Measurements from ENCODE around the gene RAMP3.
"Not testable (repeated sequence)": the region's sequence is repeated elsewhere in the genome, so short reads cannot be mapped to it uniquely, and the experiment has no call there.

RAMP3 gene

GRCh38 chr7:45157653-45158401, at the start of gene RAMP3:
RAMP3 (plus strand) TSS chr7:45157791; CDS start chr7:45157829, 38 bp downstream.
- DNase-seq (ENCODE audit: low read depth) = no peak

GRCh38 chr7:45108863-45109262, 48.7 kb upstream of the RAMP3 start:
- DNase-seq (ENCODE audit: low read depth) = no peak
- no peak overlapping the region for H3K4me3 ChIP-seq (ENCODE audit: low read depth, low read length)

More at GRCh38 chr7:45157653-45158401, at the start of gene RAMP3:
- no peak within 1 kb of the TSS for H3K4me3 ChIP-seq (ENCODE audit: low read depth, low read length)

GRCh38 chr7:45111298-45112223, 46.0 kb upstream of the RAMP3 start, which contains the start of gene TBRG4:
TBRG4 (minus strand) TSS chr7:45111697; CDS start chr7:45109237, 2,460 bp downstream.
- peak within 1 kb of the TSS; percentile 88 for H3K4me3 ChIP-seq (ENCODE audit: low read depth, low read length)

GRCh38 chr7:45112648-45113047, 44.9 kb upstream of the RAMP3 start:
- H3K4me3 ChIP-seq (ENCODE audit: low read depth, low read length) = no peak overlapping the region
- no peak for DNase-seq (ENCODE audit: low read depth)

More at GRCh38 chr7:45111298-45112223, 46.0 kb upstream of the RAMP3 start, which contains the start of gene TBRG4:
- DNase-seq (ENCODE audit: low read depth) = peak; percentile 63

- not testable (repeated sequence) for H3K4me3 ChIP-seq (ENCODE audit: low read depth, low read length); DNase-seq (ENCODE audit: low read depth)
Observed at GRCh38 chr7:45114257-45114656, 43.3 kb upstream of the RAMP3 start.

GRCh38 chr7:45114926-45115325, 42.7 kb upstream of the RAMP3 start:
- DNase-seq (ENCODE audit: low read depth) = no peak
- no peak overlapping the region for H3K4me3 ChIP-seq (ENCODE audit: low read depth, low read length)

GRCh38 chr7:45116048-45116447, 41.5 kb upstream of the RAMP3 start:
- H3K4me3 ChIP-seq (ENCODE audit: low read depth, low read length) = no peak overlapping the region
- no peak for DNase-seq (ENCODE audit: low read depth)

GRCh38 chr7:45117582-45117981, 40.0 kb upstream of the RAMP3 start:
- no peak overlapping the region for H3K4me3 ChIP-seq (ENCODE audit: low read depth, low read length)
- DNase-seq (ENCODE audit: low read depth) = no peak

- DNase-seq (ENCODE audit: low read depth) = no peak
Observed at GRCh38 chr7:45118292-45118691, 39.3 kb upstream of the RAMP3 start.

GRCh38 chr7:45118889-45119331, 38.7 kb upstream of the RAMP3 start:
- no peak overlapping the region for H3K4me3 ChIP-seq (ENCODE audit: low read depth, low read length)
- no peak for DNase-seq (ENCODE audit: low read depth)

More at GRCh38 chr7:45118292-45118691, 39.3 kb upstream of the RAMP3 start:
- no peak overlapping the region for H3K4me3 ChIP-seq (ENCODE audit: low read depth, low read length)

GRCh38 chr7:45119550-45119949, 38.0 kb upstream of the RAMP3 start:
- H3K4me3 ChIP-seq (ENCODE audit: low read depth, low read length) = no peak overlapping the region
- DNase-seq (ENCODE audit: low read depth) = no peak

- no peak overlapping the region for H3K4me3 ChIP-seq (ENCODE audit: low read depth, low read length)
- DNase-seq (ENCODE audit: low read depth) = no peak
Observed at GRCh38 chr7:45122975-45123860, 34.4 kb upstream of the RAMP3 start.

GRCh38 chr7:45123913-45124710, 33.5 kb upstream of the RAMP3 start:
- DNase-seq (ENCODE audit: low read depth) = no peak
- H3K4me3 ChIP-seq (ENCODE audit: low read depth, low read length) = no peak overlapping the region

GRCh38 chr7:45125193-45125904, 32.2 kb upstream of the RAMP3 start:
- no peak overlapping the region for H3K4me3 ChIP-seq (ENCODE audit: low read depth, low read length)
- no peak for DNase-seq (ENCODE audit: low read depth)

- no peak overlapping the region for H3K4me3 ChIP-seq (ENCODE audit: low read depth, low read length)
Observed at GRCh38 chr7:45126201-45126600, 31.4 kb upstream of the RAMP3 start.

GRCh38 chr7:45126920-45127319, 30.7 kb upstream of the RAMP3 start:
- H3K4me3 ChIP-seq (ENCODE audit: low read depth, low read length) = no peak overlapping the region
- no peak for DNase-seq (ENCODE audit: low read depth)

More at GRCh38 chr7:45126201-45126600, 31.4 kb upstream of the RAMP3 start:
- no peak for DNase-seq (ENCODE audit: low read depth)

GRCh38 chr7:45129181-45129800, 28.3 kb upstream of the RAMP3 start:
- no peak for DNase-seq (ENCODE audit: low read depth)
- no peak overlapping the region for H3K4me3 ChIP-seq (ENCODE audit: low read depth, low read length)

Data from skeletal muscle cell (primary cell).